Erythroblast (primary cell): Measurements from ENCODE around the gene SOCS4.
"Not testable (repeated sequence)": the region's sequence is repeated elsewhere in the genome, so short reads cannot be mapped to it uniquely, and the experiment has no call there.

Experiments used
- GATA1 ChIP-seq: IDR thresholded peaks from 2 replicates; pipeline ENCODE4 v1.6.1; 2011; ENCODE audit warnings: low read depth, mild to moderate bottlenecking, control low read depth, low read length, moderate library complexity
- POLR2A ChIP-seq: IDR thresholded peaks from 2 replicates; pipeline ENCODE4 v1.6.1; 2011; ENCODE audit warnings: mild to moderate bottlenecking, low read length

DNA sequence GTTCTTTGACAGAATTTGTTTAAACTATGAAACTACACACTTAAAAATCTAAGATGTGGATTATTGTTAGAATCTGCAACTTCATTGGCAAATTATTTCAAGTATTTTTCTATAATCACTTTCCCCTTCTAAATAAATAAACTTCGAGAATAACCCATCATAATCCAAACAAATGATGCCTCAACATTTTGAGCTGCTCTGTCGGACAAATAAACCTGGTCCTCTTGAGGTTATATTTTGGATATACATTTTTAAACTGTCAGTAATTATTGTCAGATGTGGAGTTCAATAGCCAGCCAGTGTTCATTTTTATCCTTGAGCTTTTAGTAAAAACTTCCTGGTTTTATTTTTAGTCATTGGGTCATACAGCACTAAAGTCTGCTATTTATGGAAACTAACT lies 37.9 kb downstream of the SOCS4 start:
- TF ChIP-seq POLR2A, GATA1: not testable (repeated sequence)
